ENCODE results near the gene XCR1.

DNA sequence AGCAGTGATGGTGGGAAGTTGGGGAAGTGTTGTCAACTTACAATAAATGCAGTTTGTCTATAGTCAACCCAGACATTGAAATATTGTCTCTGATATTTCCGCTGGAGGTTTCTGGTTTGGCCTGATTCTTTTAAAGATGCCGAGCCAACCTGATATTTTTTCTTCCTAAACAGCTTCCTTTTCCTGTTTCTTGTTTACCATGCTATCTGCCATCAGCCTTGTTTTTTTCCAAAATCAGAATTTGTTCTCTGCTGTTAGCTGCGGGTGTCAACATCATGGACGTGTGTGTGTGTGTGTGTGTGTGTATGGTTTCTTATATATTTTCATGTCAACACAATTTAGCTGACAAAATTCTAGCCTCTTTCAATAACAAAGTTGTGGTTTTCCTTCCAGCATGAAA lies 41.2 kb upstream of the XCR1 start:
- no peak for TF ChIP-seq SP1 (IDR thresholded peaks at IDR 0.05)
- TF ChIP-seq TARDBP (IDR thresholded peaks at IDR 0.05) = no peak
- TF ChIP-seq FOXM1 (IDR thresholded peaks at IDR 0.05; ENCODE audit: borderline replicate concordance) = no peak
- TF ChIP-seq FOXA1 (IDR thresholded peaks at IDR 0.05) = no peak
- no peak for TF ChIP-seq CTBP1 (IDR thresholded peaks at IDR 0.05; ENCODE audit: borderline replicate concordance)
- no peak for TF ChIP-seq ZNF384 (IDR thresholded peaks at IDR 0.05)
- TF ChIP-seq ARNT (IDR thresholded peaks at IDR 0.05) = no peak
- TF ChIP-seq FOXK2 (IDR thresholded peaks at IDR 0.05) = no peak
- no peak for TF ChIP-seq BHLHE40 (IDR thresholded peaks at IDR 0.05; ENCODE audit: borderline replicate concordance)
- TF ChIP-seq, protein P1, sequence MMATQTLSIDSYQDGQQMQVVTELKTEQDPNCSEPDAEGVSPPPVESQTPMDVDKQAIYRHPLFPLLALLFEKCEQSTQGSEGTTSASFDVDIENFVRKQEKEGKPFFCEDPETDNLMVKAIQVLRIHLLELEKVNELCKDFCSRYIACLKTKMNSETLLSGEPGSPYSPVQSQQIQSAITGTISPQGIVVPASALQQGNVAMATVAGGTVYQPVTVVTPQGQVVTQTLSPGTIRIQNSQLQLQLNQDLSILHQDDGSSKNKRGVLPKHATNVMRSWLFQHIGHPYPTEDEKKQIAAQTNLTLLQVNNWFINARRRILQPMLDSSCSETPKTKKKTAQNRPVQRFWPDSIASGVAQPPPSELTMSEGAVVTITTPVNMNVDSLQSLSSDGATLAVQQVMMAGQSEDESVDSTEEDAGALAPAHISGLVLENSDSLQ (IDR thresholded peaks at IDR 0.05) = no peak
- no peak for TF ChIP-seq L3MBTL2 (conservative IDR thresholded peaks at IDR 0.05)
- TF ChIP-seq LEF1 (IDR thresholded peaks at IDR 0.05; ENCODE audit: borderline replicate concordance) = no peak
- no peak for TF ChIP-seq ELF4 (IDR thresholded peaks at IDR 0.05)
- no peak for TF ChIP-seq NFRKB (IDR thresholded peaks at IDR 0.05)
